ENCODE results near the gene FGD5. TPM values are rescaled to one million over a fixed set of nuclear protein-coding genes. Genes with fewer than 3 reads are reported as not detected.

FGD5 gene
- total RNA-seq, 1 donor from 2014 or later, result not detected

- Histone ChIP-seq H3K36me3 (ENCODE audit: control insufficient read depth, insufficient read depth, low read length) (no peaks in the 10 kb centered on the region), H3K27me3 (ENCODE audit: control insufficient read depth, insufficient read depth, low read length) (no peaks in the 10 kb centered on the region), H3K4me3 (ENCODE audit: low read depth, low read length) (no peak overlapping the region)
- FAIRE-seq, result no peak
- TF ChIP-seq CTCF (IDR thresholded peaks at IDR 0.05; ENCODE audit: insufficient read depth, low read length, severe bottlenecking), result no peak
- DNase-seq (ENCODE audit: low read depth), result no peak
Measured at GRCh38 chr3:14869917-14870782, 51.4 kb downstream of the FGD5 start.

GRCh38 chr3:14870783-14871060 lies 52.0 kb downstream of the FGD5 start:
- no peak for FAIRE-seq
- H3K4me3 ChIP-seq (ENCODE audit: low read depth, low read length), result no peak overlapping the region
- TF ChIP-seq CTCF (IDR thresholded peaks at IDR 0.05; ENCODE audit: insufficient read depth, low read length, severe bottlenecking), result no peak
- no peak for DNase-seq (ENCODE audit: low read depth)
- no peaks in the 10 kb centered on the region for H3K36me3 ChIP-seq (ENCODE audit: control insufficient read depth, insufficient read depth, low read length)
- H3K27me3 ChIP-seq (ENCODE audit: control insufficient read depth, insufficient read depth, low read length), result no peaks in the 10 kb centered on the region

GRCh38 chr3:14871456-14872200 lies 52.9 kb downstream of the FGD5 start:
- Histone ChIP-seq H3K36me3 (ENCODE audit: control insufficient read depth, insufficient read depth, low read length) (no peaks in the 10 kb centered on the region), H3K27me3 (ENCODE audit: control insufficient read depth, insufficient read depth, low read length) (no peaks in the 10 kb centered on the region), H3K4me3 (ENCODE audit: low read depth, low read length) (no peak overlapping the region)
- no peak for FAIRE-seq
- DNase-seq (ENCODE audit: low read depth), result no peak
- TF ChIP-seq CTCF (IDR thresholded peaks at IDR 0.05; ENCODE audit: insufficient read depth, low read length, severe bottlenecking), result no peak

GRCh38 chr3:14872706-14873105 lies 53.9 kb downstream of the FGD5 start:
- DNase-seq (ENCODE audit: low read depth), result no peak
- H3K27me3 ChIP-seq (ENCODE audit: control insufficient read depth, insufficient read depth, low read length), result no peaks in the 10 kb centered on the region
- no peak overlapping the region for H3K4me3 ChIP-seq (ENCODE audit: low read depth, low read length)
- no peak for FAIRE-seq
- TF ChIP-seq CTCF (IDR thresholded peaks at IDR 0.05; ENCODE audit: insufficient read depth, low read length, severe bottlenecking), result no peak
- no peaks in the 10 kb centered on the region for H3K36me3 ChIP-seq (ENCODE audit: control insufficient read depth, insufficient read depth, low read length)

- no peaks in the 10 kb centered on the region for H3K27me3 ChIP-seq (ENCODE audit: control insufficient read depth, insufficient read depth, low read length)
- no peak for TF ChIP-seq CTCF (IDR thresholded peaks at IDR 0.05; ENCODE audit: insufficient read depth, low read length, severe bottlenecking)
- no peak overlapping the region for H3K4me3 ChIP-seq (ENCODE audit: low read depth, low read length)
- FAIRE-seq (no peak), DNase-seq (ENCODE audit: low read depth) (no peak)
- H3K36me3 ChIP-seq (ENCODE audit: control insufficient read depth, insufficient read depth, low read length), result no peaks in the 10 kb centered on the region
Measured at GRCh38 chr3:14874784-14875183, 56.0 kb downstream of the FGD5 start.
